Mucosa of gallbladder (tissue), 1 donor: ENCODE results near the gene TECPR1. TPM values are rescaled to one million over a fixed set of nuclear protein-coding genes. Genes with fewer than 3 reads are reported as not detected.

Experiments
- DNase-seq: peaks from one replicate; pipeline ENCODE4 v3.0.0-alpha.2; 2020; ENCODE audit warnings: low spot score
- total RNA-seq: library from RNA; stranded (reverse); gene quantifications from one replicate; pipeline ENCODE4 v1.2.1, GENCODE V29; 2021
- donor health status: DM: no; HTN: no; CAD: no.

The TECPR1 gene
- total RNA-seq, 1 donor from 2014 or later = 42.3 TPM

GRCh38 chr7:98249106-98249505 is 2.9 kb downstream of the TECPR1 start:
- DNase-seq = no peak

GRCh38 chr7:98248156-98248555 is 3.9 kb downstream of the TECPR1 start:
- DNase-seq = no peak

GRCh38 chr7:98244871-98245270 is 7.2 kb downstream of the TECPR1 start:
- DNase-seq = no peak

- no peak for DNase-seq
Observed at GRCh38 chr7:98242934-98243333, 9.1 kb downstream of the TECPR1 start.

GRCh38 chr7:98242342-98242741 is 9.7 kb downstream of the TECPR1 start:
- DNase-seq = no peak

- DNase-seq = no peak
Observed at GRCh38 chr7:98241674-98242241, 10.3 kb downstream of the TECPR1 start.

GRCh38 chr7:98240961-98241673 is 10.9 kb downstream of the TECPR1 start:
- no peak for DNase-seq

- no peak for DNase-seq
Observed at GRCh38 chr7:98238976-98239375, 13.1 kb downstream of the TECPR1 start.

- no peak for DNase-seq
Observed at GRCh38 chr7:98238076-98238475, 14.0 kb downstream of the TECPR1 start.

- DNase-seq = no peak
Observed at GRCh38 chr7:98236355-98237185, 15.5 kb downstream of the TECPR1 start.

- DNase-seq = no peak
Observed at GRCh38 chr7:98235901-98236300, 16.1 kb downstream of the TECPR1 start.

GRCh38 chr7:98234429-98235147 is 17.4 kb downstream of the TECPR1 start:
- no peak for DNase-seq

GRCh38 chr7:98233219-98234070 is 18.6 kb downstream of the TECPR1 start:
- no peak for DNase-seq

GRCh38 chr7:98232799-98233198 is 19.2 kb downstream of the TECPR1 start:
- no peak for DNase-seq

- DNase-seq = no peak
Observed at GRCh38 chr7:98232263-98232585, 19.8 kb downstream of the TECPR1 start.

- DNase-seq = no peak
Observed at GRCh38 chr7:98231493-98232262, 20.4 kb downstream of the TECPR1 start.

GRCh38 chr7:98230746-98231471 is 21.1 kb downstream of the TECPR1 start:
- no peak for DNase-seq

- DNase-seq = no peak
Observed at GRCh38 chr7:98229991-98230745, 21.9 kb downstream of the TECPR1 start.

GRCh38 chr7:98229441-98229840 is 22.6 kb downstream of the TECPR1 start:
- DNase-seq = no peak
